Thyroid gland (tissue), 4 donors: ENCODE results near the gene GID4.

Experiments
- POLR2A ChIP-seq, 2 donors: fragments of 450-650 bp; IDR thresholded peaks; one replicate each; pipeline ENCODE4 v1.6.1; 2017; ENCODE audit warnings: antibody characterized with exemption in 2 of 2, mild to moderate bottlenecking in 2 of 2, moderate library complexity in 1 of 2
- TF ChIP-seq, protein P1 (sequence below), 6 experiments: fragments of 200-600 bp in 3 of 6; fragments of 450-650 bp in 3 of 6; sonication (generic) in 3 of 6; IDR thresholded peaks; one replicate each; pipeline ENCODE4 v1.5.1; 2016 to 2019; ENCODE audit warnings: antibody characterized with exemption in 6 of 6, mild to moderate bottlenecking in 2 of 6, inconsistent platforms in 1 of 6, moderate library complexity in 1 of 6

DNA sequence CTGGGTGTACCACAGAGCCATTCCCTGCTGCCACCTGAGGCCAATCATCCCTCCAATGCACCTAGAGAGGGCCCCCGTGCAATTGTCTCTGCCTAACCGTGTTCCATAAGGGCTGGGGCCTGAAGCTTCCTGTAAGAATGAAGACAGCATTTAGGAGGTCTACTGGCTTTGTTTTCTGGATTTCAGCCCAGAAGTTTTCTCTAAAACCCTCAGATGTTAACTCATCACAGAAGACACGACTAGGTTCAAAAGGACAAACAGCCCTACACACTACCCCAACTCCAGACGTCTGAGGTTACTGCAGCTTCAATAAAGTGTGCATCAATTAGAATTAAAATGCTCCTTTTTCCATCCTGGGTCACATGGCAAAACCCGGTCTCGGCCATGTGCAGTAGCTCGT, 37.7 kb downstream of the GID4 start:
- TF ChIP-seq, protein P1, sequence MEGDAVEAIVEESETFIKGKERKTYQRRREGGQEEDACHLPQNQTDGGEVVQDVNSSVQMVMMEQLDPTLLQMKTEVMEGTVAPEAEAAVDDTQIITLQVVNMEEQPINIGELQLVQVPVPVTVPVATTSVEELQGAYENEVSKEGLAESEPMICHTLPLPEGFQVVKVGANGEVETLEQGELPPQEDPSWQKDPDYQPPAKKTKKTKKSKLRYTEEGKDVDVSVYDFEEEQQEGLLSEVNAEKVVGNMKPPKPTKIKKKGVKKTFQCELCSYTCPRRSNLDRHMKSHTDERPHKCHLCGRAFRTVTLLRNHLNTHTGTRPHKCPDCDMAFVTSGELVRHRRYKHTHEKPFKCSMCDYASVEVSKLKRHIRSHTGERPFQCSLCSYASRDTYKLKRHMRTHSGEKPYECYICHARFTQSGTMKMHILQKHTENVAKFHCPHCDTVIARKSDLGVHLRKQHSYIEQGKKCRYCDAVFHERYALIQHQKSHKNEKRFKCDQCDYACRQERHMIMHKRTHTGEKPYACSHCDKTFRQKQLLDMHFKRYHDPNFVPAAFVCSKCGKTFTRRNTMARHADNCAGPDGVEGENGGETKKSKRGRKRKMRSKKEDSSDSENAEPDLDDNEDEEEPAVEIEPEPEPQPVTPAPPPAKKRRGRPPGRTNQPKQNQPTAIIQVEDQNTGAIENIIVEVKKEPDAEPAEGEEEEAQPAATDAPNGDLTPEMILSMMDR (IDR thresholded peaks at IDR 0.05) = no peak
- TF ChIP-seq POLR2A (IDR thresholded peaks at IDR 0.05) = no peak
